GM21723 (cell line): ENCODE data around the gene CCNA1.

ENCODE experiments used
- ATAC-seq: cut with Tn5 transposase; IDR thresholded peaks from one replicate; pipeline ENCODE4 v1.9.1; 2021; ENCODE audit warnings: mild to moderate bottlenecking, moderate library complexity; ENCODE audit not compliant: unreplicated experiment

CCNA1 gene

DNA sequence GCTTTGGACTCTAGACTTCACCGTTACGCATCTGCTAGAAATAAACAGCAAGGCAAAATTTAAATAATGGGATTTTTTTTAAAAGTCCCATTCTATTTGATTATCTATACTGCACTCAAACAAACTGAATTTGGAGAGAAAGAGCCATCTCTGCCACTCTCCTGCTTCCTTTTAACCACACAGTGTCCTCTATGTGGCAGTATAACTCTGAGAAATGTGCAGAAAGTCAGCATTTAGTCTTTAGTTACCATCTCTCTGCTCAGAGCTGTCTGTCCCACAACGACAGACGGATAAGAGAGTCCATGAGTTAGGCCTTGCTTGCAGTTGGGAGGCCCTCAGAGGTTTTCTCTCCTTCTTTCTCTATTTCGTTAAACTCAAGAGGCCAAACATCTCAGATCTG lies 21.2 kb downstream of the CCNA1 start:
- no peak for ATAC-seq

DNA sequence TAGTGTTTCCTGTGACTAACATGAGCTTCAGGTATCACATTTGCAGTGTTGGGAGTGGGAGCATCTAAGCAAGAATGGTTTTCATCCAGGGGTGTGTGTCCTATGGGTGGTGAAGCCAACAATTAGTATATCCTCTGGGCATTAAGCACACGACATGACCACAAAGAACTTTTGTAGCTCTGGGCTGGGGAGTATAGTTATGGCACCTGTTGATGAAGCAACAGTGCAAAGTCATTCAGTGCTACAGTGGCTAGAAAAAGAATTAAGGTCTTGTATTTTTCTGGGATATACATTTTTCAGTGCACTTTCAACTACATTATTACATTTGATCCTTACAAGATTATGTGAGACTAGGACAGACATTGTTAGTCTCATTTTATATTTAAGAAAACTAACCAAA lies 21.8 kb downstream of the CCNA1 start:
- no peak for ATAC-seq

DNA sequence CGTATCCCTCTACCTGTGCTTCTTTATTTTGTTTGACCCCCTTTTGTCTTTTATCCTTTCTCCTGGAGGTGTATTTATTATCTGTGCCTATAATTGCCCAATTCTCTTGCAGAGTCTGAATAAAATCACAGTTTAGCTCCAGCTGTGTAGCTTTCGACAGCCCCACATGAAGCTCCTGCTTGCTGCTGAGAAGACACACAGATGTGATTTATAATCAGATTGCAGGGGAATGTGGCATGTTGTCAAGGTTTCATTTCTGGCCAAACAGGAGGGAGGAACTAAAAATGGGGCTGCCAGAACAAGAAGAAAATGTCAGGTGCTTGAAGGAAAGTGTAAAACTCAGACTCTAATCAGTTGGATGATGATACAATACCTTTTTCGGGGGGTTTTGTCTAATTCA lies 22.7 kb downstream of the CCNA1 start:
- ATAC-seq = no peak

DNA sequence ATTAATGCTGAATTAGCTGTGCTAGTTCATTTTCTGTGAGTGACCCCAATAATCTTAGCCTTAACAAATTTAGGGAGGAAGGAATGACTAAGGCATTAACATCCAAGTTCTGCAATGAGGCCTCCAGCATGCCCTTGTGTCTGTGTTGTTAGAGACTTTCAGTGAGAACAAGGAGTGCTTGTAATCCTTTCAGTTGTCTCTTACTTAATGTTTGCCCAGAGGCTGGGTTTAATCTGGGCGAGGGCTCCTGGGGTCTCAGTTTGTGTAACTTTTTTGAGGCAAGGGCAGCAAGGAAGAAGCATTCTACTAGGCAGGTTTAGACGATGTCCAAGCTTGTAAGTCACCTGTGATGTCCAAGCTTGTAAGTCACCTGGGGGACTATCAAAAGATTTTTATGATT lies 24.3 kb downstream of the CCNA1 start:
- ATAC-seq = no peak

DNA sequence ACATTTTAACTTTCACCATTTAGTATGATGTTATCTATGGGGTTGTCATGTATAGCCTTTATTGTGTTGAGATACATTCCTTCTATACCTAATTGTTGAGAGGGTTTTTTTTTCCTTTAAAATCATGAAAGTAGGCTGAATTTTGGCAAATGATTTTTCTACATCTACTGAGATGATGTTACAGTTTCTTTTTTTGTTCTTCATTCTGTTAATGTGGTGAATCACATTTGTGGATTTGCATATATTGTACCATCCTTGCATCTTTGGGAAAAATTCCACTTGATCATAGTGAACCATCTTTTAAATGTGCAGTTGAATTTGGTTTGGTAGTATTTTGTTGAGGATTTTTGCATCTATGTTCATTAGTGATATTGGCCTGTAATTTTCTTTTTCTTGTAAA lies 29.2 kb downstream of the CCNA1 start:
- ATAC-seq = no peak

DNA sequence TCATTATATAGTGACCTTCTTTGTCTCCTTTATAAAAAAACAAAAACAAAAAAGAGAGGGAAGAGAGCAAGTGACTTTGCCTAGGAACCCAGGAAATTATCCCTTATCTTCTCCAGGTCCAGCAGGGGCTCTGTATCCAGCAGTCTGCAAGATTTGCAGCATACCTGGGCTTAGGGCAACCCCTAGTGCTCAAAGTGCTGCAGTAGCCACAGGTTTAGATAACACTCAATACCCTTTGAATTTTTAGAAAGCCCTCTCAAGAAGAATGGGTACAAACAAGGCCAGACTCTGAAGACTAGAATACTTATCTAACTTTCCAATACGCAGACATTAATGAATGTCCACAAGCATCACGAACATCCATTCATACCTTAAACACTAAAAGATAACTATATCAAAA lies 43.2 kb downstream of the CCNA1 start:
- ATAC-seq = no peak

DNA sequence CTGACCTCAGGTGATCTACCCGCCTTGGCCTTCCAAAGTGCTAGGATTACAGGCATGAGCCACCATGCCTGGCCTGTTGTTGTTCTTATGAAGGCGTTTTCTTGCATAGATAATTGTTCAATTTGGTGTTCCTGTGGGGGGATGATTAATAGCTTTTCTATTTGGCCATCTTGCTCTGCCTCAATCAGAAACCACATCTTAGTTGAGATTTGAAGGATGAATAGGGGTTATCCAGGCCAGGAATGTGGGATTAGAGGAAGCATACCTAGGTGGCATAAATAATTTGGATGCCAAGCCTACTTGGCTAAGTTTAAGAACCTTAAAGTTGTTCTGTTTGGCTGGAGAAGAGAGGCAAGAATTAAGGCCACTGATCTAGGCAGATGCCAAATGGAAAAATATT lies 44.4 kb downstream of the CCNA1 start:
- ATAC-seq = no peak

DNA sequence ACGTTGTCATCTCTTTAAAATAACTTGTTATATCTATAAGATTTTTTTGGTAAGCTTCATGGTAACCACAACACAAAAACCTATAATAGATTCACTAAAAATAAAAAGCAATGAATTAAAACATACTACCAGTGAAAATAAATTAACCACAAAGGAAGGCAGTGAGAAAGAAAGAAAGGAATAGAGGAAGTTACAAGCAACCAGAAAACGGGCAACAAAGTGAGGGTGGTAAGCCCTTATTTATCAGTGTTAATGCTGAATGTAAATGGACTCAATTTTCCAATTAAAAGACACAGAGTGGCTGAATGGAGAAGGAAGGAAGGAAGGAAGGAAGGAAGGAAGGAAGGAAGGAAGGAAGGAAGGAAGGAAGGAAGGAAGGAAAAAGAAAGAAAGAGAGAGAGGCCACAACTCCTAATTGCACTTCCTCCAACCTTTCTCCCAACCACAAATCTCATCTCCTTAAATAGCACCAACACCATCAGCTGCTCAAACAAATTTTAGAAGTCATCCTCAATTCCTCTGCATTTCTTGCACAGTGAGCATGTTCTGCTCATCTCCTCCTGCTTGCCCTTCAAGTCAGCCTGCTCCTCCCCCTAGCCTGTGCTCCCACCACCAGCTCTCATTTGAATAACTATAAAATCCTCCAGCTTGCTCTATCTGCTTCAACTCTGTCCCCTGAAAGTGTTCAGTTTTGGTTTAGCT lies 48.6 kb downstream of the CCNA1 start:
- no peak for ATAC-seq

DNA sequence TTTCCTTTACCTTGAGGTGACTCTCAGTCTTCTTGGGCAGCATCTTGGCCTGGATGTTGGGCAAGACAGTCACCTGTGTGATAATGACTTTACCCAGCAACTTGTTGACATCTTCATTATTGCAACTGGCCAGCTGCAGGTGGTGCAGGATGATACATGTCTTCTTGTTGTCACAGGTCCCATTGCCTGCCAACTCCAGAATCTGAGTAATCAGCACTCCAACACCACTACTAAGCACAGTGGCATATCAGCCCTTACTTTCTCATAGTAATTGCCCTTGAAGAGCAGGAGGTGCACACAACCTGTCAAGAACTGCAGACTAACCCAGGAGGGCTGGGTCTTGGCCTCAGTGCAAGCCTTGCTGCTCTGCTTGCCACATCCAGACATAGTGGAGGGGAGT lies 57.8 kb downstream of the CCNA1 start:
- no peak for ATAC-seq
